ENCODE measurements around the gene RYR1. TPM values are rescaled to one million over a fixed set of nuclear protein-coding genes. Genes with fewer than 3 reads are reported as not detected.
"Not testable (repeated sequence)": the region's sequence is repeated elsewhere in the genome, so short reads cannot be mapped to it uniquely, and the experiment has no call there.

Gene RYR1
- total RNA-seq, 1 donor from 2014 or later, result 0.32 TPM

DNA sequence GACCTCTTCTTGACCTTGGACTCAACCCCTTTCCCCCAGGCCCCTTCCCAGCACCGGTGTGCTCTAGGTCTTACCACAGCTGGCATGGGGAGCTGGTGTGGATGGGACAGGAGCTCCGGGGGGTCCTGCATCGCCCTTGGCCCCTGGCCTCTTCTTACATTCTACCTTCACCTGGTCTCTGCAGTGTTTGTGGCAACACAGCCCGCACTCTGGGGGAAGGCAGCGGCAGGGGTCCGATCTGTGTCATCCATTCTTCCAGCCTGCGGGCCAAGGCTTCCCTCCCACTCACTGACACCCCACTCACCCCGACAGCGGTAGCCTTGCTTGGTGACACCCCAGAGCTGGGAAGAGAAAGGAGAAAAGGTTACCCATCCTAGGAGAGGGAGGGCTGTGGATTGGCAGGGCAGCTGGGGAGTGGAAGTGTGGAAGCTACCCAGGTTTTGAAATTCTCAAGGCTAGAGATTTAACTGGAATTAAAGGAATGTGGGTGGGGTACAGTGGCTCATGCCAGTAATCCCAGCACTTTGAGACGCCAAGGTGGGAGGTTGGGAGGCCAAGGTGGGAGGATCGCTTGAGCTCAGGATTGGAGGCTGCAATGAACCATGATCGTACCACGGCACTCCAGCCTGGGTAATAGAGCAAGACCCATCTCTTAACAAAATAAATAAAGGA, 22.3 kb upstream of the RYR1 start:
- no peak overlapping the region for H3K9ac ChIP-seq (ENCODE audit: low read length)
- no peak overlapping the region for H3K27ac ChIP-seq (ENCODE audit: low read depth, low read length)
- FAIRE-seq (no peak), DNase-seq (ENCODE audit: low read depth) (no peak)
- H3K9me3 Mint-ChIP-seq (ENCODE audit: unreplicated experiment), result peaks cover 6% of the 10 kb centered on the region
- H3K4me3 ChIP-seq (ENCODE audit: insufficient read depth, low read depth, low read length), result no peak overlapping the region
- H3K36me3 Mint-ChIP-seq (ENCODE audit: low read depth, unreplicated experiment), result peaks cover 11% of the 10 kb centered on the region
- no peaks in the 10 kb centered on the region for H4K20me1 ChIP-seq (ENCODE audit: insufficient read depth, low read length)
- H3K27ac Mint-ChIP-seq (ENCODE audit: unreplicated experiment), result no peak overlapping the region
- H3K4me1 Mint-ChIP-seq (ENCODE audit: low read depth, unreplicated experiment), result peaks cover 3% of the 10 kb centered on the region
- H3K27me3 Mint-ChIP-seq (ENCODE audit: low read depth, unreplicated experiment), result peaks cover 9% of the 10 kb centered on the region
- no peak overlapping the region for H3K4me3 Mint-ChIP-seq (ENCODE audit: unreplicated experiment)
- H2AFZ ChIP-seq (ENCODE audit: low read depth, low read length), result no peak overlapping the region
- TF ChIP-seq, protein P1, sequence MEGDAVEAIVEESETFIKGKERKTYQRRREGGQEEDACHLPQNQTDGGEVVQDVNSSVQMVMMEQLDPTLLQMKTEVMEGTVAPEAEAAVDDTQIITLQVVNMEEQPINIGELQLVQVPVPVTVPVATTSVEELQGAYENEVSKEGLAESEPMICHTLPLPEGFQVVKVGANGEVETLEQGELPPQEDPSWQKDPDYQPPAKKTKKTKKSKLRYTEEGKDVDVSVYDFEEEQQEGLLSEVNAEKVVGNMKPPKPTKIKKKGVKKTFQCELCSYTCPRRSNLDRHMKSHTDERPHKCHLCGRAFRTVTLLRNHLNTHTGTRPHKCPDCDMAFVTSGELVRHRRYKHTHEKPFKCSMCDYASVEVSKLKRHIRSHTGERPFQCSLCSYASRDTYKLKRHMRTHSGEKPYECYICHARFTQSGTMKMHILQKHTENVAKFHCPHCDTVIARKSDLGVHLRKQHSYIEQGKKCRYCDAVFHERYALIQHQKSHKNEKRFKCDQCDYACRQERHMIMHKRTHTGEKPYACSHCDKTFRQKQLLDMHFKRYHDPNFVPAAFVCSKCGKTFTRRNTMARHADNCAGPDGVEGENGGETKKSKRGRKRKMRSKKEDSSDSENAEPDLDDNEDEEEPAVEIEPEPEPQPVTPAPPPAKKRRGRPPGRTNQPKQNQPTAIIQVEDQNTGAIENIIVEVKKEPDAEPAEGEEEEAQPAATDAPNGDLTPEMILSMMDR (IDR thresholded peaks at IDR 0.05; ENCODE audit: insufficient read depth, low read depth, low read length), result no peak
- no peak for TF ChIP-seq EZH2 (IDR thresholded peaks at IDR 0.05; ENCODE audit: insufficient read depth, low read length)
- no peaks in the 10 kb centered on the region for H3K79me2 ChIP-seq (ENCODE audit: insufficient read depth, low read length)
- no peaks in the 10 kb centered on the region for H3K4me1 ChIP-seq (ENCODE audit: insufficient read depth, low read length)
- no peaks in the 10 kb centered on the region for H3K36me3 ChIP-seq (ENCODE audit: insufficient read depth, low read length)
- no peak overlapping the region for H3K4me2 ChIP-seq (ENCODE audit: low read length)
- H3K9me3 ChIP-seq (ENCODE audit: insufficient read depth, low read depth, low read length), result no peaks in the 10 kb centered on the region
- no peaks in the 10 kb centered on the region for H3K27me3 ChIP-seq (ENCODE audit: insufficient read depth, low read length)

DNA sequence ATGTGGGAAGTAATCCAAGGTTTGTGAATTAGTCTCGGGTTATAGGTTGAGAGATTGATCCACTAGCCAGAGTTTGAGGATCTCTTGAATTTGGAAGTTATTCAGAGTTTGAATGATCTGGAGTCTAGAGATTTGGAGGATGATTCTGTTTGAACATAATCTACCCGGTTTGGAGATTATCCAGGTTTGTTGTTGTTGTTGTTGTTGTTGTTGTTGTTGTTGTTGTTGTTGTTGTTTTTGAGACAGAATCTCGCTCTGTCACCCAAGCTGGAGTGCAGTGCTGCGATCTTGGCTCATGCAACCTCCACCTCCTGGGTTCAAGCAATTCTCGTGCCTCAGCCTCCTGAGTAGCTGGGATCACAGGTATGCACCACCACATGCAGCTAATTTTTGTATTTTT, 21.6 kb upstream of the RYR1 start:
- not testable (repeated sequence) for H2AFZ ChIP-seq (ENCODE audit: low read depth, low read length); H3K36me3 ChIP-seq (ENCODE audit: insufficient read depth, low read length); FAIRE-seq; H3K27ac ChIP-seq (ENCODE audit: low read depth, low read length); H3K4me1 Mint-ChIP-seq (ENCODE audit: low read depth, unreplicated experiment); H3K9ac ChIP-seq (ENCODE audit: low read length); H3K4me3 ChIP-seq (ENCODE audit: insufficient read depth, low read depth, low read length); H3K9me3 Mint-ChIP-seq (ENCODE audit: unreplicated experiment); DNase-seq (ENCODE audit: low read depth); H3K27me3 ChIP-seq (ENCODE audit: insufficient read depth, low read length); H3K9me3 ChIP-seq (ENCODE audit: insufficient read depth, low read depth, low read length); H3K4me2 ChIP-seq (ENCODE audit: low read length); H3K4me1 ChIP-seq (ENCODE audit: insufficient read depth, low read length); H3K27ac Mint-ChIP-seq (ENCODE audit: unreplicated experiment); H4K20me1 ChIP-seq (ENCODE audit: insufficient read depth, low read length); H3K79me2 ChIP-seq (ENCODE audit: insufficient read depth, low read length); H3K4me3 Mint-ChIP-seq (ENCODE audit: unreplicated experiment)
- Mint-ChIP-seq H3K36me3 (ENCODE audit: low read depth, unreplicated experiment) (peaks cover 11% of the 10 kb centered on the region), H3K27me3 (ENCODE audit: low read depth, unreplicated experiment) (peaks cover 14% of the 10 kb centered on the region)

DNA sequence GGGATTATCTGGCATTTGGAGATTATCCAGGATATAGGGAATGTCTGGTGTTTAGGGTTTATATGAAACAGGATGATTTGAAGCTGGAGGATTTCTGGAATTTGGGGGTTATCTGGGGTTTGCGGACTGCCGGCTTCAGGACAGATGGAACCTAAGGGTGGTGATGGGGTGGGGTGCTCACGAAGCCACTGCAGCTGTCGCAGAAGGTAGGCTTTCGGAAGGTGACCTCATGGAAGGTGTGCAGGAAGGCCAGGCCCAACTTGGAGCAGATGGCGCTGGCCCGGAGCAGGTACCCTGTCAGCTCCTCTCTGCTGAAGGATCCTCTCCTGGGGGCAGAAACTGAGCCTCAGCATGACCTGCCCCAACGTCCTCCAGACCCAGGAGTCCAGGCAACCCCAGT, 21.0 kb upstream of the RYR1 start:
- Histone ChIP-seq H3K36me3 (ENCODE audit: insufficient read depth, low read length) (no peaks in the 10 kb centered on the region), H3K4me3 (ENCODE audit: insufficient read depth, low read depth, low read length) (no peak overlapping the region), H3K79me2 (ENCODE audit: insufficient read depth, low read length) (no peaks in the 10 kb centered on the region), H3K27ac (ENCODE audit: low read depth, low read length) (no peak overlapping the region), H3K9ac (ENCODE audit: low read length) (no peak overlapping the region), H3K27me3 (ENCODE audit: insufficient read depth, low read length) (peaks cover 1% of the 10 kb centered on the region), H3K9me3 (ENCODE audit: insufficient read depth, low read depth, low read length) (no peaks in the 10 kb centered on the region), H2AFZ (ENCODE audit: low read depth, low read length) (no peak overlapping the region), H3K4me1 (ENCODE audit: insufficient read depth, low read length) (no peaks in the 10 kb centered on the region), H3K4me2 (ENCODE audit: low read length) (no peak overlapping the region), H4K20me1 (ENCODE audit: insufficient read depth, low read length) (no peaks in the 10 kb centered on the region)
- Mint-ChIP-seq H3K4me1 (ENCODE audit: low read depth, unreplicated experiment) (peaks cover 3% of the 10 kb centered on the region), H3K36me3 (ENCODE audit: low read depth, unreplicated experiment) (peaks cover 8% of the 10 kb centered on the region), H3K4me3 (ENCODE audit: unreplicated experiment) (no peak overlapping the region), H3K27me3 (ENCODE audit: low read depth, unreplicated experiment) (peaks cover 20% of the 10 kb centered on the region), H3K27ac (ENCODE audit: unreplicated experiment) (no peak overlapping the region), H3K9me3 (ENCODE audit: unreplicated experiment) (peaks cover 6% of the 10 kb centered on the region)
- DNase-seq (ENCODE audit: low read depth) (no peak), FAIRE-seq (no peak)
- TF ChIP-seq, protein P1 (IDR thresholded peaks at IDR 0.05; ENCODE audit: insufficient read depth, low read depth, low read length), result no peak
- TF ChIP-seq EZH2 (IDR thresholded peaks at IDR 0.05; ENCODE audit: insufficient read depth, low read length), result no peak

Data from astrocyte (in vitro differentiated cells and primary cell).